Osteoblast (primary cell): Measurements from ENCODE around the gene ZEB1. TPM values are rescaled to one million over a fixed set of nuclear protein-coding genes. Genes with fewer than 3 reads are reported as not detected.

Source experiments
- DNase-seq: peaks from one replicate; pipeline ENCODE4 v3.0.0; 2011; ENCODE audit warnings: low spot score, mixed read lengths; ENCODE audit not compliant: insufficient read length; ENCODE audit errors: missing footprints
- H2AFZ ChIP-seq: 2 replicates; pipeline ENCODE4 v1.6.0; 2011; ENCODE audit warnings: mild to moderate bottlenecking, low read length
- H3K27ac ChIP-seq: 2 replicates; pipeline ENCODE4 v1.5.1; 2011; ENCODE audit warnings: mild to moderate bottlenecking, low read depth, low read length, moderate library complexity
- H3K27me3 ChIP-seq: 2 replicates; pipeline ENCODE4 v1.6.0; 2012; ENCODE audit warnings: mild to moderate bottlenecking, control low read depth, inconsistent platforms, low read length, moderate library complexity; ENCODE audit not compliant: insufficient read depth
- H3K36me3 ChIP-seq: 2 replicates; pipeline ENCODE4 v1.5.1; 2011; ENCODE audit warnings: mild to moderate bottlenecking, low read length, control low read depth, moderate library complexity; ENCODE audit not compliant: insufficient read depth
- H3K4me1 ChIP-seq: 2 replicates; pipeline ENCODE4 v1.5.1; 2011; ENCODE audit warnings: mild to moderate bottlenecking, low read length, control low read depth, moderate library complexity; ENCODE audit not compliant: insufficient read depth
- H3K4me2 ChIP-seq: 2 replicates; pipeline ENCODE4 v1.6.0; 2011; ENCODE audit warnings: mild to moderate bottlenecking, low read length; ENCODE audit not compliant: insufficient read depth
- H3K4me3 ChIP-seq: fragments of 200-600 bp; sonication (generic); 3 replicates; pipeline ENCODE4 v1.5.1; 2012; ENCODE audit warnings: mild to moderate bottlenecking, low read length, inconsistent platforms; ENCODE audit not compliant: insufficient read depth
- H3K79me2 ChIP-seq: 2 replicates; pipeline ENCODE4 v1.6.0; 2012; ENCODE audit warnings: mild to moderate bottlenecking, low read length, control low read depth, inconsistent platforms; ENCODE audit not compliant: insufficient read depth
- H3K9me3 ChIP-seq: 2 replicates; pipeline ENCODE4 v1.5.1; 2011; ENCODE audit warnings: low read depth, low read length, control low read depth
- H4K20me1 ChIP-seq: 2 replicates; pipeline ENCODE4 v1.6.0; 2012; ENCODE audit warnings: mild to moderate bottlenecking, low read length, control low read depth; ENCODE audit not compliant: insufficient read depth
- total RNA-seq: library from RNA; depleted of rRNA; stranded (reverse); fragments of >200 nt; gene quantifications from 2 replicates; pipeline ENCODE4 v1.2.3, GENCODE V29; 2012
- TF ChIP-seq, protein P1 (sequence below): IDR thresholded peaks from 2 replicates; pipeline ENCODE4 v1.5.1; 2011; ENCODE audit warnings: mild to moderate bottlenecking, low read depth, low read length, moderate library complexity; ENCODE audit errors: extremely low read depth

The ZEB1 gene
- 53.6 and 56.1 TPM in 2 replicates for total RNA-seq

DNA sequence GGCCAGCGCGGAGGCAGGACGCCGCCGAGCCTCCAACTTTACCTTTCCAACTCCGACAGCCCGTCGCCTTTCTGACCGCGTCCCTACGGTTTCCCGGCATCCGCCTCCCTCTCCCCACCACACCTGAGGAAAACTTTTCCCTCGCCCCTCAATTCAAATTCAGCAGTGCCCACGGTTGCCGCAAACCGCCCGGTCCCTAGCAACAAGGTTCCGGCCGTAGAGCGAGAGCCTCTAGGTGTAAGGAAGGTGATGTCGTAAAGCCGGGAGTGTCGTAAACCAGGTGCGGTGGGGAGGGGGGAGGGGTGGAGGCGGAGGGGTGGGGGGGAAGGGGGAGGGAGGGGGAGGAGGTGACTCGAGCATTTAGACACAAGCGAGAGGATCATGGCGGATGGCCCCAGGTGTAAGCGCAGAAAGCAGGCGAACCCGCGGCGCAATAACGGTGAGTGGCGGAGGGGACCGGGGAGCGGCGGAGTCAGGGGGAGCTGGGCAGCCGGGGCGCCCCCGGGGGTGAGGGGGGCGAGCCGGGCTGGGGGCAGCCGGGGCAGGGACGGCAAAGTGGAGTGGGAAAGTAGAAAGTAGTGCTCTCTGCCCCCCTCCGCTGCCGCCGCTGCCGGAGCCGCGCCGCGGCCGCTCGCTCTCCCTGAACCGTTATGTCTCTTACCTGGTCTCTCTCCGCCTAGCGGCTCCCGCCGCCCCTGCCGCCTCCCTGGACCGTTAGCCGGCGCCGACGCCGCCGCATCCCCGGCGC, at the start of gene ZEB1:
Gene ZEB1, plus strand, starts transcription at position 363 of the 748 bp plus-strand sequence. Its CDS starts 19 bp downstream, at position 382.
- H3K27me3 ChIP-seq = no peaks in the 10 kb centered on the region
- TF ChIP-seq, protein P1, sequence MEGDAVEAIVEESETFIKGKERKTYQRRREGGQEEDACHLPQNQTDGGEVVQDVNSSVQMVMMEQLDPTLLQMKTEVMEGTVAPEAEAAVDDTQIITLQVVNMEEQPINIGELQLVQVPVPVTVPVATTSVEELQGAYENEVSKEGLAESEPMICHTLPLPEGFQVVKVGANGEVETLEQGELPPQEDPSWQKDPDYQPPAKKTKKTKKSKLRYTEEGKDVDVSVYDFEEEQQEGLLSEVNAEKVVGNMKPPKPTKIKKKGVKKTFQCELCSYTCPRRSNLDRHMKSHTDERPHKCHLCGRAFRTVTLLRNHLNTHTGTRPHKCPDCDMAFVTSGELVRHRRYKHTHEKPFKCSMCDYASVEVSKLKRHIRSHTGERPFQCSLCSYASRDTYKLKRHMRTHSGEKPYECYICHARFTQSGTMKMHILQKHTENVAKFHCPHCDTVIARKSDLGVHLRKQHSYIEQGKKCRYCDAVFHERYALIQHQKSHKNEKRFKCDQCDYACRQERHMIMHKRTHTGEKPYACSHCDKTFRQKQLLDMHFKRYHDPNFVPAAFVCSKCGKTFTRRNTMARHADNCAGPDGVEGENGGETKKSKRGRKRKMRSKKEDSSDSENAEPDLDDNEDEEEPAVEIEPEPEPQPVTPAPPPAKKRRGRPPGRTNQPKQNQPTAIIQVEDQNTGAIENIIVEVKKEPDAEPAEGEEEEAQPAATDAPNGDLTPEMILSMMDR = peak; percentile 28

GRCh38 chr10:31270954-31271353, 48.1 kb upstream of the ZEB1 start:
- TF ChIP-seq, protein P1 = no peak
- Histone ChIP-seq H3K4me1 (no peaks in the 10 kb centered on the region), H3K79me2 (no peaks in the 10 kb centered on the region), H3K27me3 (no peaks in the 10 kb centered on the region), H3K27ac (no peak overlapping the region), H3K9me3 (no peaks in the 10 kb centered on the region), H3K4me3 (no peak overlapping the region), H4K20me1 (no peaks in the 10 kb centered on the region), H3K4me2 (no peak overlapping the region), H3K36me3 (no peaks in the 10 kb centered on the region), H2AFZ (no peak overlapping the region)
- DNase-seq = no peak

More for the DNA sequence above, at the start of gene ZEB1:
- Histone ChIP-seq H3K9me3 (no peaks in the 10 kb centered on the region), H2AFZ (peak within 1 kb of the TSS; percentile 87), H3K27ac (peak within 1 kb of the TSS; percentile 83), H3K4me3 (peak within 1 kb of the TSS; percentile 92), H3K36me3 (no peaks in the 10 kb centered on the region), H3K79me2 (peaks cover 62% of the 10 kb centered on the region), H4K20me1 (peaks cover 12% of the 10 kb centered on the region), H3K4me2 (peak within 1 kb of the TSS; percentile 89), H3K4me1 (peaks cover 35% of the 10 kb centered on the region)
- DNase-seq = peak; percentile 91

DNA sequence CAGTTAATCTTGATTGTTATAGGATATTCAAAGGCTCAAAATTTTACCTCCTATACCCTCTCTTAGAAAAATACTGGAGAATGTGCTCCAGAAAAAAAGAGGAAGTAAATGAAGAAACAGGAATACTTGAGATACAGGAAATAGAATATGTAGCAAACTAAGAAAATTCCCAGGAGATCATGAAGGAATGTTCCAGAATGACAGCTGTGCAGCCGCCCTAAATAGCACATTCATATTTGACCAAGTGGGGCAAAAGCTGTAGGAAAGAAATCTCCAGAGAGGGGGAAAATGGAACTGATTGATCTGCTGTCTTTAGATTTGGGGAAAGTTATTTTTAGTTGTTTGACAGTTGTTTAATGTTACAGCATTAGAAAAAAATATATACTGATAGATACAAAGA, 46.2 kb upstream of the ZEB1 start:
- no peak overlapping the region for H3K4me2 ChIP-seq
- TF ChIP-seq, protein P1 = no peak
- no peaks in the 10 kb centered on the region for H3K79me2 ChIP-seq
- no peak for DNase-seq
- H3K27ac ChIP-seq = no peak overlapping the region
- no peak overlapping the region for H2AFZ ChIP-seq
- H3K4me1 ChIP-seq = no peaks in the 10 kb centered on the region
- H3K36me3 ChIP-seq = no peaks in the 10 kb centered on the region
- H3K27me3 ChIP-seq = no peaks in the 10 kb centered on the region
- no peaks in the 10 kb centered on the region for H4K20me1 ChIP-seq
- H3K9me3 ChIP-seq = no peaks in the 10 kb centered on the region
- H3K4me3 ChIP-seq = no peak overlapping the region

GRCh38 chr10:31273789-31274188, 45.2 kb upstream of the ZEB1 start:
- TF ChIP-seq, protein P1 = no peak
- H3K9me3 ChIP-seq = no peaks in the 10 kb centered on the region
- H3K4me2 ChIP-seq = no peak overlapping the region
- H3K36me3 ChIP-seq = no peaks in the 10 kb centered on the region
- H3K27ac ChIP-seq = no peak overlapping the region
- H3K27me3 ChIP-seq = no peaks in the 10 kb centered on the region
- H3K4me1 ChIP-seq = no peaks in the 10 kb centered on the region
- no peak overlapping the region for H3K4me3 ChIP-seq
- H4K20me1 ChIP-seq = no peaks in the 10 kb centered on the region
- H3K79me2 ChIP-seq = no peaks in the 10 kb centered on the region
- no peak for DNase-seq
- H2AFZ ChIP-seq = no peak overlapping the region
